GM18873 (cell line): ENCODE results near the gene KCNJ13.
"Not testable (repeated sequence)": the region's sequence is repeated elsewhere in the genome, so short reads cannot be mapped to it uniquely, and the experiment has no call there.

Experiments
- ATAC-seq: cut with Tn5 transposase; IDR thresholded peaks from one replicate; pipeline ENCODE4 v1.9.1; 2021; ENCODE audit warnings: mild to moderate bottlenecking, moderate library complexity, moderate number of reproducible peaks; ENCODE audit not compliant: unreplicated experiment, low FRiP score

Gene KCNJ13

GRCh38 chr2:232770207-232770606, 6.2 kb downstream of the KCNJ13 start:
- ATAC-seq: no peak

GRCh38 chr2:232767866-232768265, 8.5 kb downstream of the KCNJ13 start:
- no peak for ATAC-seq

GRCh38 chr2:232761301-232761907, 15.0 kb downstream of the KCNJ13 start:
- no peak for ATAC-seq

- ATAC-seq: no peak
Measured at GRCh38 chr2:232757905-232758304, 18.5 kb downstream of the KCNJ13 start.

- no peak for ATAC-seq
Measured at GRCh38 chr2:232750135-232750671, 26.2 kb downstream of the KCNJ13 start.

- ATAC-seq: no peak
Measured at GRCh38 chr2:232749331-232749730, 27.0 kb downstream of the KCNJ13 start.

- no peak for ATAC-seq
Measured at GRCh38 chr2:232748038-232748437, 28.3 kb downstream of the KCNJ13 start.

GRCh38 chr2:232744963-232745362, 31.4 kb downstream of the KCNJ13 start:
- no peak for ATAC-seq

GRCh38 chr2:232741972-232742371, 34.4 kb downstream of the KCNJ13 start:
- no peak for ATAC-seq

GRCh38 chr2:232741294-232741693, 35.1 kb downstream of the KCNJ13 start:
- no peak for ATAC-seq

GRCh38 chr2:232731470-232731869, 44.9 kb downstream of the KCNJ13 start:
- ATAC-seq: no peak

GRCh38 chr2:232728785-232729184, 47.6 kb downstream of the KCNJ13 start:
- ATAC-seq: no peak

GRCh38 chr2:232723027-232723426, 53.3 kb downstream of the KCNJ13 start:
- ATAC-seq: no peak

- no peak for ATAC-seq
Measured at GRCh38 chr2:232721882-232722281, 54.5 kb downstream of the KCNJ13 start.

GRCh38 chr2:232721261-232721660, 55.1 kb downstream of the KCNJ13 start:
- no peak for ATAC-seq

- ATAC-seq: not testable (repeated sequence)
Measured at GRCh38 chr2:232720056-232720455, 56.3 kb downstream of the KCNJ13 start.
